Effector CD4-positive, alpha-beta T cell (primary cell): Measurements from ENCODE around the gene DNAH12.
"Not testable (repeated sequence)": the region's sequence is repeated elsewhere in the genome, so short reads cannot be mapped to it uniquely, and the experiment has no call there.

Experiments
- DNase-seq: peaks from one replicate; pipeline ENCODE4 v3.0.0-alpha.2; 2020

The DNAH12 gene

DNA sequence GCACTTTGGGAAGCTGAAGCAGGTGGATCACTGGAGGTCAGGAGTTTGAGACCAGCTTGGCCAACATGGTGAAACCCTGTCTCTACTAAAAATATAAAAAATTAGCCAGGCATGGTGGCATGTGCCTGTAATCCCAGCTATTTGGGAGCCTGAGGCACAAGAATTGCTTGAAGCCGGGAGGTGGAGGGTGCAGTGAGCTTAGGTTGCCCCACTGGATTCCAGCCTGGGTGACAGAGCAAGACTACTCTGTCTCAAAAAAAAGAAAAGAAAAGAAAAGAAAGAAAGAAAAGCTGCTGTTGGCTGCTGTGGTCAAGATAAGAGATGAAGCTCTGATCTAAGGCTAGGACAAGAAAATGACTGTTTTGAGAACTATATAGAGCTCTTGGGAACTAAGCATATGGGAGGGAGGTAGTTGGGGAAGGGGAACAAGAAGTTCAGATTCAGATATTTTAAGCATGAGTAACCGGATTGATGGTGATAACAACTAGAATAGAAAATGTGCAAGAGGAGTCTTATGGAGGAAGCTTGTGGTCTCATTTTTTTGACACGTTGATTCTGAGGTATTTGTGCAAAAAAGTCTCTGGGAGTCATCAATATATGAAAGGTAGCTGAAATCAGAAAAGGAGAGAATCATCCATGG lies 25.7 kb downstream of the DNAH12 start:
- no peak for DNase-seq

GRCh38 chr3:57512166-57512565 lies 32.0 kb downstream of the DNAH12 start:
- DNase-seq: no peak

DNA sequence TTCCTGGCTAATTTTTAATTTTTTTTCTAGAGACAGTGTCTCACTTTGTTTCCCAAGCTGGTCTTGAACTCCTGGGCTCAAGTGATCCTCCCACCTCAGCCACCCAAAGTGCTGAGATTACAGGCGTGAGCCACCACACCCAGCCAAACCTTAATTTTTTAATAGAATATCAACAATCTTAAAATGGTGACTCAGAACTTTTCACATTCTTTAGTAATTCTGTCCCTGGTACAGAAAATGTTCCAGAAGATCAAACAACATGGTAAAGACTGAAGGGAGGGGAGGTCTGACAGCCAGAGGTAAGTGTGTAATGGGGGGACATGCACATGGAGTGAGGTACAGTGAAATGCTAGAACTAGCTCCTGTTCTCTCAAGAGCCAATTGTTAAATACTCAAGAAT lies 38.2 kb downstream of the DNAH12 start:
- no peak for DNase-seq

GRCh38 chr3:57500506-57500905 lies 43.6 kb downstream of the DNAH12 start:
- DNase-seq: no peak

DNA sequence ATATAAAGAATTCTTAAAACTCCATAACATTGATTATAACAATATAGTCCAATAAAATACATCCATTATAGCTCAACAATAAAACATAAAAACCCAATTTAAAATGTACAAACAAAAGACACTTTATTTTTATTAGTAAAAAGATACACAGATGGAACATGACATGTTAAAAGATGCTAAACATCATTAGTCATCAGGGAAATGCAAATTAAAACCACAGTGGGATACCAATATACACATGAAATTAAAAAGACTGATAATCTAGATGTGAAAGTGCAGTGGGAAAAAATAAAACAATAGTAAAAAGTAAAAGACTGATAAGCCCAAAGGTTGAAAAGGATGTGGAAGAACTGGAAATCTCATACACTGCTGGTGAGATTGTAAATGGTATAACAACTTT lies 46.2 kb downstream of the DNAH12 start:
- no peak for DNase-seq

GRCh38 chr3:57484563-57484962 lies 59.6 kb downstream of the DNAH12 start:
- no peak for DNase-seq

- DNase-seq: not testable (repeated sequence)
Observed at GRCh38 chr3:57477193-57477592, 67.0 kb downstream of the DNAH12 start.

DNA sequence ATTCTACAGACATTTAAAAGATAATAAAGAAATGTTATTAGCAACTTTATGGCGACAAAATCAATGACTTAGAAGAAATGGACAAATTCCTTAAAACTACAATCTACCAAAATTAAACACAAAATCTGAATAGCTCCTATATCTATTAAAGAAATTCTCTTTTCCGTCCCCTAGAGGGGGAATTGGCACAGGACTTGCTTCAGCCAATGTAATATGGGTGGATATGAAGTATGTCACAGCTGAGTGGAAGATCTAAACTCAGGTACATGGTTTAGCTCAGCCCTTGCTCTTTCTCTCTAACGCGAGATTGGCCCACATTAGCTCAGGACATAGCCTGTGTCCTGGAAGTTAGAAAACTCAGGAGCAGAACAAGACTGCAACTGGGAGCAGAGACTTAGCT lies 79.3 kb downstream of the DNAH12 start:
- no peak for DNase-seq

DNA sequence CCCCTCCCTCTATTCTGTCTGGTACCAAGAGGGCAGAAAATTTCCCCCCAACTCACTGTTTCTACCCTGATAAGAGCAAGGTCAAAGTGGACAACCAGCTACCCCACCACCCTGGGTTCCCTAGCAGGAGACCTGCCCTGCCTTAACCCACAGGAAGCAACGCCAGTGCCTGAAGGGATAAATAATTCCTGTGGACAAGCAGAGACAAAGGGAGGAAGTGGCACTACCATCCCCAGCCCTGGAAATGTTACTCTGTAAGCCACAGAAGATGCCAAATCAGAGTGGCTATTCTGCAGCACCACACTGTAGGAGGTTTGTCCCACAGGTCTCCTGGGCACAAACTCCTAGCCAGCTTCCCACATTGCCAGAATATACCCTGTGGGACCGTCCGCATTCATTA lies 80.1 kb downstream of the DNAH12 start:
- no peak for DNase-seq

- no peak for DNase-seq
Observed at GRCh38 chr3:57451150-57451846, 92.8 kb downstream of the DNAH12 start.

DNA sequence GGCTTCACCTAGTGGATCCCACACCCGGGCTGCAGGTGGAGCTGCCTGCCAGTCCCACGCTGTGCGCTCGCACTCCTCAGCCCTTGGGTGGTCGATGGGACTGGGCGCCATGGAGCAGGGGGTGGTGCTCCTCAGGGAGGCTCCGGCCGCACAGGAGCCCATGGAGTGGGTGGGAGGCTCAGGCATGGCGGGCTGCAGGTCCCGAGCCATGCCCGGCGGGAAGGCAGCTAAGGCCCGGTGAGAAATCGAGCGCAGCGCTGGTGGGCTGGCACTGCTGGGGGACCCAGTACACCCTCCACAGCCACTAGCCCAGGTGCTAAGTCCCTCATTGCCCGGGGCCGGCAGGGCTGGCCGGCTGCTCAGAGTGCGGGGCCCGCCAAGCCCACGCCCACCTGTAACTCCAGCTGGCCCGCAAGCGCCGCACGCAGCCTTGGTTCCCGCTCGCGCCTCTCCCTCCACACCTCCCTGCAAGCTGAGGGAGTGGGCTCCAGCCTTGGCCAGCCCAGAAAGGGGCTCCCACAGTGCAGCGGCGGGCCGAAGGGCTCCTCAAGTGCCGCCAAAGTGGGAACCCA lies 94.8 kb downstream of the DNAH12 start:
- DNase-seq: not testable (repeated sequence)

DNA sequence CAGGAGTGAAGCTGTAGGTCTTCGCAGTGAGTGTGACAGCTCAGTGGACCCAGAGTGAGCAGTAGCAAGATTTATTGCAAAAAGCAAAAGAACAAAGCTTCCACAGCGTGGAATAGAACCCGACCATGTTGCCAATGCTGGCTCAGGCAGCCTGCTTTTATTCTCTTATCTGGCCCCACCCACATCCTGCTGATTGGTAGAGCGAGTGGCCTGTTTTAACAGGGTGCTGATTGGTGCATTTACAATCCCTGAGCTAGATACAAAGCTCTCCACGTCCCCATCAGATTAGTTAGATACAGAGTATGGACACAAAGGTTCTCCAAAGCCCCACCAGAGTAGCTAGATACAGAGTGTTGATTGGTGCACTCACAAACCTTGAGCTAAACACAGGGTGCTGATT lies 95.7 kb downstream of the DNAH12 start:
- not testable (repeated sequence) for DNase-seq

GRCh38 chr3:57446318-57446841 lies 97.8 kb downstream of the DNAH12 start:
- no peak for DNase-seq

DNA sequence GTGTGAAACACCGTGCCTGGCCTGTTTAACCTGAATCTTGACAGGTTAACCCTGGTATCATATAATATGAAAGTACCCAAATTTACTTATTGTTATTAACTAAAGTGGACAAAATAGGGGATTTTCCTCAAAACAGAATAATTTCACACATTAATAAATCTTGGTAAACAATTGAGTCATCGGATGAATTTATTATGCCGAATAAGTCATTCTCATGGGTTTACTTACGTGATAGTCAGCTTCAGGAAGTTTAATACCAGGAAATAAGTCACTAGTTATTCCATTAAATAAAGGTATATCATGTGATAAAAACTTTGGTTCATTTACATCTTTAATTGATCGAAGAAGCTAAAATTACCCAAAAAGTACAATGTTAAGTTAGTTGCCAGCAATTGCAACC lies 99.7 kb downstream of the DNAH12 start:
- no peak for DNase-seq

DNA sequence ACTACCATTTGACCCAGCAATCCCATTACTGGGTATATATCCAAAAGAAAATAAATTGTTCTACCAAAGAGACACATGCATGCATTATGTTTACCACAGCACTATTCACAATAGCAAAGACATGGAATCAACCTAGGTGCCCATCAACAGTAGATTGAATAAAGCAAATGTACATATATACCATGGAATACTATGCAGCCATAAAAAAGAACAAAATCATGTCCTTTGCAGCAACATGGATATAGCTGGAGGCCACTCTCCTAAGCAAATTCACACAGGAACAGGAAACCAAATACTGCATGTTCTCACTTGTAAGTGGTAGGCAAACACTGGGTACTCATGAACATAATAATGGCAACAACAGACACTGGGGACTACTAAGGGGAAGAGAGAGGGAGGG lies 104.0 kb downstream of the DNAH12 start:
- not testable (repeated sequence) for DNase-seq

- not testable (repeated sequence) for DNase-seq
Observed at GRCh38 chr3:57438460-57438859, 105.7 kb downstream of the DNAH12 start.

DNA sequence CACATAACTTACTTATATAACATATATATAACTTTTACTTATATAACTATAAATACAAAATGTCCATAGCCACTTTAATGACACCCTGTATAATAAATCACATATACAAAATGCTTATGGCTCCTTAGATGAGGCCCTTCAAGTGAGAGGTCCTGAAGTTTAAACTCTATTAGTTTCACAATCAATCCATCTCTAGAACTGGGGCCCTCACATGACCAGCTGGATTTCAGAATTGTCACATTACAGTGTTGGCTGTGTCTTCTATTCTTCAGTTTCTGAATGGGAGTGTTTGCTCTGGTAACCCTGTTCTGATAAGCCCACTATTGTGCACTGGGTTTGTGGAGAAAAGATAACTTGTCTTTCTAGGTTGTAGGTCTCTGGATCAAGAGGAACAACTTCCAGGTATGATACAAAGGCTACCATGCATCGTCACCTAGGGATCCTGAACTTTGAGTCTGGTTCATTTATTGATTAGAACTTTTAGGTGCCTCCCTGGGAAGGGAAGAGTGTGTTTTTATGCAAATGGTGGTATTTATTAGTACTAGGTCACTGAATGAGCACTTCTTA lies 107.9 kb downstream of the DNAH12 start:
- DNase-seq: no peak

GRCh38 chr3:57434041-57434440 lies 110.1 kb downstream of the DNAH12 start:
- no peak for DNase-seq

DNA sequence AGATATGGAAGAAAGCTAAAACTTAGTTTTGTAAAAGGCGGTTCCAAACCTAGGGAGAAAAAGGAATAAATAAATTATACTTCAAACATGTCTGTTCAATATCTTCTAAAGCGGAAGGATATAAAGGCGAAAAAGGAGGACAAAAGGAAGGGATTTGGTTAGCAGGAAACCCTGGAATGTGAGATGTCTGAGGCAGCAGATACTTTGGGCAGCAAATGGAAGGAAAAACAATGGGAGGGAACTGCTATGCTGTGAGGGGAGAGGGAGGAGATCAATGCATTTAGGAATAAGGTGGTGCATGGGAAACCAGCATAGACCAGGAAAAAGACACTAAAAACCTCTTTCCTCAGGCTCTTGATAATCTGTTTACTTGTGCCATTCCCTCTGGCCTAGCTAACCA lies 120.8 kb downstream of the DNAH12 start:
- no peak for DNase-seq

DNA sequence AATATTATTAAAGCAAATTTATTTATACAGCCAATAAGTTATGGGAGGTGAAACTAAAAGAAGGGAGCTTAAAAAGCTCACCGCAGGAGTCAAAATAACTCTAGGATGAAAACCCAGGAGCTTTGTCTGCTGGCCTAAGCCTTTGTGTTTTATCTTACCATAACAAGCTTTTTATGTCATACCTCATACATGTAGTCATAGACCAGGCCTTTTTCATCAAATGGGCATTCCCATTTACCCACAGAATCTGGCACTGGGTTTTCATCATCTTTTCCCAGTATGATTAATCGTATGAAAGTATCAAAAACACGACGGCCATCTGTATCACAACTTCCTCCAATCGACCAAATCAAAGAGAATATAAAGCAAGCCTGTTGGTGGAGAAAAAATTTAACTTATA lies 122.8 kb downstream of the DNAH12 start:
- no peak for DNase-seq

- DNase-seq: no peak
Observed at GRCh38 chr3:57420001-57420400, 124.1 kb downstream of the DNAH12 start.

- no peak for DNase-seq
Observed at GRCh38 chr3:57411715-57412114, 132.4 kb downstream of the DNAH12 start.

DNA sequence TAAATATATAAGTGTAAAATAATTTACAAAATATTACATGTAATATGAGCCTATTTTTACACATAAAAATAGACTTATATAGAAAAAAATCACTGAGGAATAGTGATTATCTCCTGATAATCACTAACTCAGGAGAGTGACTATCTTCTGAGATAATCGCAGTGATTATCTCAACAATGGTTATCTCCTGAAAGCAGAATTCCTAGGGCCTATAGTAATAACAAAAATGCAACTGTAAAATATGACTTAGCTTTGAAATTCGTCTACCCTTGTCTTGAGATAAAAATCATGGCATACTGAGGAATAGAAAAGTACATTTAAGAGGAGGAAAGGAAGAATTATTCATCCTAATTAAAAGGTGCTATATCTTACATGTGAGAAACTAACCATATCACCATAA lies 134.7 kb downstream of the DNAH12 start:
- no peak for DNase-seq

GRCh38 chr3:57402675-57403074 lies 141.5 kb downstream of the DNAH12 start:
- no peak for DNase-seq
